H1 (cell line): ENCODE data around the gene ADGRB2. TPM values are rescaled to one million over a fixed set of nuclear protein-coding genes. Genes with fewer than 3 reads are reported as not detected.

Experiments
- BCL11A ChIP-seq, 2 experiments: IDR thresholded peaks; one replicate each; pipeline ENCODE4 v1.6.1; 2011; ENCODE audit warnings: low read depth in 2 of 2, low read length in 2 of 2, mild to moderate bottlenecking in 2 of 2
- CEBPB ChIP-seq: IDR thresholded peaks from 2 replicates; pipeline ENCODE4 v1.6.1; 2012; ENCODE audit warnings: low read depth, low read length
- CHD1 ChIP-seq: IDR thresholded peaks from 2 replicates; pipeline ENCODE4 v1.6.1; 2012; ENCODE audit warnings: low read depth, low read length, improper control_type of control experiment
- CTBP2 ChIP-seq: IDR thresholded peaks from 2 replicates; pipeline ENCODE4 v1.7.0; 2011; ENCODE audit warnings: borderline replicate concordance, mild to moderate bottlenecking, moderate library complexity, mixed read lengths, low read length; ENCODE audit not compliant: insufficient read depth, insufficient read length
- POLR2AphosphoS5 ChIP-seq: IDR thresholded peaks from 2 replicates; pipeline ENCODE4 v1.6.1; 2011; ENCODE audit warnings: low read depth, low read length
- RNF2 ChIP-seq: fragments of 200-900, 300-1000 bp; sonication (generic); IDR thresholded peaks from 2 replicates; pipeline ENCODE4 v1.7.1; 2016; ENCODE audit warnings: borderline replicate concordance, low read depth, mild to moderate bottlenecking, antibody characterized with exemption, low read length; ENCODE audit not compliant: poor library complexity, severe bottlenecking; ENCODE audit errors: missing control alignments
- SP4 ChIP-seq: IDR thresholded peaks from 2 replicates; pipeline ENCODE4 v1.6.1; 2012; ENCODE audit warnings: low read length, inconsistent platforms
- polyA plus RNA-seq, 7 experiments: library from polyadenylated mRNA; depleted of rRNA in 3 of 7; stranded (reverse) in 5 of 7; unstranded in 2 of 7; fragments of >200 nt in 5 of 7; fragments of 200-250 nt in 2 of 7; gene quantifications; 1 replicate in 5 of 7; 2 replicates in 1 of 7; 4 replicates in 1 of 7; pipeline versions ENCODE4 v1.2.1 to v1.2.3, GENCODE V29; 2011 to 2013; ENCODE audit warnings: missing spikeins in 2 of 7, mixed read lengths in 2 of 7
- total RNA-seq: library from RNA; stranded (reverse); fragmentation: NEBNext Ultra II Directional; extraction: Animal tissue kit (Norgen Biotek cat#: 25700); gene quantifications from 2 replicates; pipeline ENCODE4 v1.2.1, GENCODE V29; 2021

The ADGRB2 gene
- total and polyA plus RNA-seq, 2 of the 8 experiments (the other 6 are each of a cell fraction or from before 2014, with no cell fraction given): 15.6 to 26.2 TPM

GRCh38 chr1:31778763-31779488 lies 14.8 kb upstream of the ADGRB2 start (continued):
- TF ChIP-seq BCL11A (IDR thresholded peaks at IDR 0.05; ENCODE audit: low read depth in 2 of 2, low read length in 2 of 2) (no peak), RNF2 (no peak), POLR2AphosphoS5 (no peak), CEBPB (no peak), SP4 (no peak), CTBP2 (no peak), CHD1 (no peak)
